Measurements from ENCODE around the gene RMND1.

Gene RMND1

GRCh38 chr6:151379933-151380847, 71.7 kb downstream of the RMND1 start:
- TF ChIP-seq CTCF (IDR thresholded peaks at IDR 0.05; ENCODE audit: control extremely low read depth, extremely low read depth, low read depth, missing control alignments) = no peak
- POLR2A ChIA-PET = interaction anchor here (0.9 kb wide), 1 partner anchor 10 kb away, joined by 3 read pairs; no protein-coding TSS in a partner anchor
- CTCF ChIA-PET = interaction anchor here (0.8 kb wide), 1 partner anchor 10 kb away, joined by 3 read pairs; no protein-coding TSS in a partner anchor
- peak; percentile 46 for DNase-seq (ENCODE audit: extremely low spot score)

GRCh38 chr6:151377095-151377494, 74.8 kb downstream of the RMND1 start:
- CTCF ChIA-PET = interaction anchor here (1.7 to 2.3 kb wide), 3 partner anchors 10 to 53 kb away, joined by 4 to 8 read pairs (median 6); no protein-coding TSS in a partner anchor
- POLR2A ChIA-PET = no interaction called here

GRCh38 chr6:151376440-151376839, 75.5 kb downstream of the RMND1 start:
- ChIA-PET POLR2A (no interaction called here), CTCF (interaction anchor here (1.7 to 2.3 kb wide), 3 partner anchors 10 to 52 kb away, joined by 4 to 8 read pairs (median 6); no protein-coding TSS in a partner anchor)
- no peak for TF ChIP-seq CTCF (IDR thresholded peaks at IDR 0.05; ENCODE audit: control extremely low read depth, extremely low read depth, low read depth, missing control alignments)
- no peak for DNase-seq (ENCODE audit: extremely low spot score)

More at GRCh38 chr6:151377095-151377494, 74.8 kb downstream of the RMND1 start:
- no peak for TF ChIP-seq CTCF (IDR thresholded peaks at IDR 0.05; ENCODE audit: control extremely low read depth, extremely low read depth, low read depth, missing control alignments)
- DNase-seq (ENCODE audit: extremely low spot score) = no peak

- TF ChIP-seq CTCF (IDR thresholded peaks at IDR 0.05; ENCODE audit: control extremely low read depth, extremely low read depth, low read depth, missing control alignments) = no peak
- no peak for DNase-seq (ENCODE audit: extremely low spot score)
- POLR2A ChIA-PET = no interaction called here
- CTCF ChIA-PET = interaction anchor here (1.7 to 1.8 kb wide), 2 partner anchors 9 to 12 kb away, joined by 4 to 6 read pairs; no protein-coding TSS in a partner anchor
These were observed 76.1 kb downstream of the RMND1 start for GRCh38 chr6:151375833-151376232.

GRCh38 chr6:151374036-151374683, 77.8 kb downstream of the RMND1 start:
- POLR2A ChIA-PET = no interaction called here

More at GRCh38 chr6:151374036-151374683, 77.8 kb downstream of the RMND1 start:
- DNase-seq (ENCODE audit: extremely low spot score) = no peak
- no peak for TF ChIP-seq CTCF (IDR thresholded peaks at IDR 0.05; ENCODE audit: control extremely low read depth, extremely low read depth, low read depth, missing control alignments)
- CTCF ChIA-PET = interaction anchor here (1.3 kb wide), 1 partner anchor 39 kb away, joined by 3 read pairs; no protein-coding TSS in a partner anchor
